NCI-H82 (cell line): ENCODE results near the gene DTHD1.

Experiments used
- DNase-seq: peaks from one replicate; lab custom pipeline; 2025; lab: John Stamatoyannopoulos, UW

Gene DTHD1

GRCh38 chr4:36348403-36348938, 67.1 kb downstream of the DTHD1 start:
- no peak for DNase-seq

DNA sequence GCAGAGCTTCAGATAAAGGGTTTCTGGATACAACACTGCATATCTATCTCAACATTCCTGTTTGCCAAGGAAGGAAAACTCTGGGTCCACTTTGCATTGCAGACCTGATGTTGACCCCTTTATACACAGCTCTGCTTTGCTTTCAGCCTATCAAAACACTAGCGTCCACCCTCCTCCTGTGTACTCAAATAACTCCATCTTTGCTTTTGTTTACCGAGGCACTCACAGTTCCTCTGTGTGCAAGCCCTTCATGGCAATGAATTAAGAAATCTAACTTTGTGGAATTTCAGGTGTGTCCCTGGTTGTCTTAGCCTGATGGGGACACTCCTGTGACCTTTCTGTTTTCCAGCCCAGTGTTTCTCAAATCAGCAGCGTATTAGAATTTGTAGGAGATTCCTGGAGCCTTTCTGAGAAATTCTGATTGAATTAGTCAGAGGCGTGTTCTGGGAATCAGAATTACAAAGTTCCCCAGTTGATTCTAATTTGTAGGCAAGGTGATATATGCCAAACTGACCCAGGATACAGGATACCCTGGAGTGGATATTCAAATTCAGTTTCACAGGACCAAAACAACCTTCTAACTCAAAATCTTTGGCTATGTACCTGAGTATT, 68.6 kb downstream of the DTHD1 start:
- no peak for DNase-seq

GRCh38 chr4:36351082-36351666, 69.8 kb downstream of the DTHD1 start:
- DNase-seq = peak; percentile 33

GRCh38 chr4:36353998-36354397, 72.6 kb downstream of the DTHD1 start:
- no peak for DNase-seq

DNA sequence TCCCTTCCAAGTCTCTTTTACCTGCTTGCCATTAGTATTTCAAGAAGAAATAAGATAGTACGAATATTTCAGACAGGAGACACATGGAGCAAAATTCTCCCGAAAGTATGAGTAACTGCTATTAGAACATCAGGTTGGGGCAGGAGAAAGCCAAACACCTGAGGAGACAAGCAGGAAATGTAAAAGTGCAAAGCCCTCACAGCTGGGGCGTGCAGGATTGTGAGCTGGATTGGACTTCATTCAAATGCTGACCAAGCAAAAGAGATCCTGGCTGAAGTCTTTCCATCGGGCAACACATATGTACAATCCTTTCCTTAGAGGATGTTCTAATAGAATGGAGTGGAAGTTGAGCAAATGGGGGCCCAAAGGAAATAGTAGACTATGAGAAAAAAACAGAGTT, 76.8 kb downstream of the DTHD1 start:
- no peak for DNase-seq

GRCh38 chr4:36360755-36361154, 79.3 kb downstream of the DTHD1 start:
- no peak for DNase-seq

DNA sequence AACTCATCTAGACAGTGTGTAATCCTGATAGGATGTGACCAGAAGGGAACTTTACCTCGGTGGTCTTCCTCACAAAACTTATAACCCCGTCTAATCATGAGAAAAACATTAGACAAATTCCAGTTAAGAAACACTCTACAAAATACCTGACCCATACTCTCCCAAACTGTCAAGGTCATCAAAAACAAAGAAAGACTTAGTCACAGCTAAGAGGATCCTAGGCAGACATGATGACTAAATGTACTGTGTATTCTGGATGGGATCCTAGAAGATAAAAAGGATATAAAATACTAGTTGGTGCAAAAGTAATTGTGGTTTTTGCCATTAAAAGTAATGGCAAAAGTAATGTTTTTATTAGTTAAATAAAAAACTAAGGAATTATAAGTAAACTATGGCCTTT, 81.6 kb downstream of the DTHD1 start:
- DNase-seq = no peak

DNA sequence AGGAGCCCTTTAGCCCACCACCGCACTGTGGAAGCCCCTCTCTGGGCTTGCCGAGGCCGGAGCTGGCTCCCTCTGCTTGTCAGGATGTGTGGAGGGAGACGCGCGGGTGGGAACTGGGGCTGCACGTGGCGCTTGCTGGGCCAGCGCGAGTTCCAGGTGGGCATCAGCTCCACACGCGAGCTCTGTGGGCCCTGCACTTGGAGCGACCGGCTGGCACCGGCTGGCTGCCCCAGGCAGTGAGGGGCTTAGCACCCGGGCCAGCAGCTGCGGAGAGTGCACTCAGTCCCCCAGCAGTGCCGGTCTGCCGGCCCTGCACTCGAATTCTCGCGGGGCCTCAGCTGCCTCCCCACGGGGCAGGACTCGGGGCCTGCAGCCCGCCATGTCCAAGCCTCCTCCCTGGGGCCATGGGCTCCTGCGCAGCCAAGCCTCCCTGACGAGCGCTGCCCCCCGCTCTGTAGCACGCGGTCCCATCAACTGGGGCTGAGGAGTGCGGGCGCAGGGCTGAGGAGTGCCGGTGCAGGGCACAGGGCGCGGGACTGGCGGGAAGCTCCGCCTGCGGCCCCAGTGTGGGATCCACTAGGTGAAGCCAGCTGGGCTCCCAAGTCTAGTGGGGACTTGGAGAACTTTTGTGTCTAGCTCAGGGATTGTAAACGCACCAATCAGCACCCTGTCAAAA, 93.6 kb downstream of the DTHD1 start:
- no peak for DNase-seq

DNA sequence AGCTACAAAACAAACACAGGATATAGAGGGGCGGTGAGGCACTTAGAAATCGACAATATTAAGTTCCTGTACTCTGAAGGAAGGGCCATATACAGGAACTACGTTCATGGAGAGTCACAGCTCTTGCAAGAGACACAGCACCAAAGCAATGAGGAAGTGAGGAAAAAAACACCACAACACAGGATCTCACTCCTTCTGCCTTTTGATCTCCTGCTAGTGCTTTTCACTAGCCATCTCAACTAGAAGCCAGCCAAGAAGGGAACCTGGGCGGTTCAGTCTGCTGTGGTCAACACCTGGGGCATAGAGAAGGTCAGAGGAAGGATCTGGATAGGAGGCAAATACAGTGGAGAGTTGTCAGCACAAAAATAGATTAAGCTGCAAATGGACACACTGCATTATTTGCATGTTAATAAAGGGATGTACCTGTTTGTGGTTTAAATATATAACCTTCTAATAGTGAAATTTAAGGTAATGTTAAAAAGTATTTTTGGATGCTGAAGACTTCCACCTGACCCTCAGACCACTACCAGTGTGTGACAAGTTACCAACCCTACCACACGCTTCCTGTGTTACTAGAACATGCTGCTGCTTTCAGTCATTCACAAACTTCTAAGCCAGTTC, 104.6 kb downstream of the DTHD1 start:
- DNase-seq = no peak

DNA sequence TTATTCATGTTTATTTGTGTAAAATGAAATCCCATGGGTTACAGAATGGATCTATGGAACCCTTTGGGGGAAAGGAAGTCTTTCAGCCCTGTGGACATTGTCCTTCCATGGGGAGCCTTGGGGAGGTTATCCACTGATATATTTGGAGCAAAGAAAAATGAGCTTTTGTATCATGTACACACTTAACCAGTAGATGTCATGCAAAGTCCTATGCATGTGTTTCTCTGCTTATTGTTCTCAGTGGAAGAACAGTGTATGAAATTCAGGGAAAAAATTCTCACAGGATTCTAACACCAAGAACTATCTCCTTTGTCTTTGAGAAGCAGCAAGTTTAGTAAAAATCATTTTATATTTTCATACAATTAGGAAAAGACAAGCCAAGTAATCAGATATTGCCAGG, 105.3 kb downstream of the DTHD1 start:
- DNase-seq = no peak

GRCh38 chr4:36388710-36389109, 107.3 kb downstream of the DTHD1 start:
- no peak for DNase-seq

- no peak for DNase-seq
These were observed 110.0 kb downstream of the DTHD1 start for GRCh38 chr4:36391411-36391810.

DNA sequence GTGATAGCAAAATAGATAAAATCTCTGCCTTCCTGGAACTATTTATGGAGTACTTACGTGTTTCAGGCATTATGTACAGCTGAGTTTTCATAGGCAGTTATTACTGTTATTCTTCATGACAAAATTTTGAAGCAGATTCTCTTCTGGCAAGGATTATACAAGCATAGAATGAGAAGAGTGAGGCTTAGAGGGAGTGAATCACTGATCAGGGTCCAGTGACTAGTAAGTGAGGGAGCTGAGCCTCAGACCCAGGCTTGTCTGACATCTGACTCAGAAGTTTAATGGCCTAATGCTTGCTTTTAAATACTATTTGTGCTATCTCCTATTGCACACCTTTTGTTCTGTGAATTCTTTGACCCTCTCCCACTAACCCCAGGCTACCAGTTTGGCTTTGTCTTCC, 110.6 kb downstream of the DTHD1 start:
- no peak for DNase-seq

DNA sequence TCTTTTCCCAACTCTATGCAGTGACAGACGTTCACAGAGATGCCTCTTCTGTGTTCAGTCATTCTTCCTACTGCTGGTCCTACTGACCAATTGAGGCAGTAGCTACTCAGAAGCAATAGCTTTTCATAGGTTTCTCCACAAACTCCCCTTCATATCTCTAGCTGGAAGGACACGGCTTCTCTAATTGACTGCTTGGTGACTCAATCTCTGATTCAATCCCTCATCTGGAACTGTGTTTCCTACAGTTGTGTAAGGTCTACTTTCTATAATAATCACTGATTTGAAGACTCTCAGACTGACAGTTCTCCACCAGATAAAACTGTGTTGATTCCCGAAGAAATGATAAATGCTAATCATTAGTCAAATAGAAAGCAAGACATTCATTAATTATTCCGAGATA, 111.5 kb downstream of the DTHD1 start:
- no peak for DNase-seq
